ENCODE results near the gene PRDX6.
"Not testable (repeated sequence)": the region's sequence is repeated elsewhere in the genome, so short reads cannot be mapped to it uniquely, and the experiment has no call there.

Gene PRDX6, protein sequence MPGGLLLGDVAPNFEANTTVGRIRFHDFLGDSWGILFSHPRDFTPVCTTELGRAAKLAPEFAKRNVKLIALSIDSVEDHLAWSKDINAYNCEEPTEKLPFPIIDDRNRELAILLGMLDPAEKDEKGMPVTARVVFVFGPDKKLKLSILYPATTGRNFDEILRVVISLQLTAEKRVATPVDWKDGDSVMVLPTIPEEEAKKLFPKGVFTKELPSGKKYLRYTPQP

GRCh38 chr1:173477286-173478093, at the start of gene PRDX6:
PRDX6 (plus strand) TSS chr1:173477335; CDS start chr1:173477398, 63 bp downstream.
- DNase-seq (ENCODE audit: low spot score) = peak; percentile 50

- DNase-seq (ENCODE audit: low spot score) = peak; percentile 90
These were observed 47.4 kb upstream of the PRDX6 start for GRCh38 chr1:173429471-173430402.

GRCh38 chr1:173430677-173431303, 46.3 kb upstream of the PRDX6 start:
- DNase-seq (ENCODE audit: low spot score) = no peak

GRCh38 chr1:173431304-173432045, 45.7 kb upstream of the PRDX6 start:
- peak; percentile 89 for DNase-seq (ENCODE audit: low spot score)

GRCh38 chr1:173432331-173432730, 44.8 kb upstream of the PRDX6 start:
- DNase-seq (ENCODE audit: low spot score) = no peak

GRCh38 chr1:173433751-173434326, 43.3 kb upstream of the PRDX6 start:
- no peak for DNase-seq (ENCODE audit: low spot score)

DNA sequence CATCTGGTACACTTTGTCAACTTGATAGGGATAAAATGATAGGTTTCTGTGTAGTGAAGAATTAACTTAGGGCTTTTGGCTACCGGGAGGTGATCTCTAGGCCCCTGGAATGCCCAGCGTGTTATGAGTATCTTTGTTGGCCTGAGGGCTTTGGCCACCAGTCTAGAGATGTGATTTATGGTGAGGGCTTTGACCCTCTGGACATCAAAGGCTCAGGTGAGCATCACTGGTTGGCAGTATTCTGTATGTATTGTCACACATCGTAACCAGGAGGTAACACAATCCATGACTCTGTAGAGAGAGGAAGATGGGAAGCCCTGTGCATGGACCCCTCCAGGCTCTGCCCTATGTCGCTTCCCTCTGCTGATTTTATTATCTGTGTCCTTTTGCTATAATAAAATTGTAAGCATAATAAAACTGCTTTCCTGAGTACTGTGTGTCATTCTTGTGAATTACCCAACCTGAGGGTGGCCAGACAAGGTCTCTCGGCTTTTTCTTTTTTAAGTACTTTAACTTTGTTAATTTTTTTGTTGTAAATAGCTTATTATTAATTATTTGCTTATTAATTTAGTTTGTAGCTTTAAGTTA, 40.2 kb upstream of the PRDX6 start:
- DNase-seq (ENCODE audit: low spot score) = no peak

GRCh38 chr1:173438675-173439074, 38.5 kb upstream of the PRDX6 start:
- DNase-seq (ENCODE audit: low spot score) = no peak

- no peak for DNase-seq (ENCODE audit: low spot score)
These were observed 36.7 kb upstream of the PRDX6 start for GRCh38 chr1:173440430-173440829.

DNA sequence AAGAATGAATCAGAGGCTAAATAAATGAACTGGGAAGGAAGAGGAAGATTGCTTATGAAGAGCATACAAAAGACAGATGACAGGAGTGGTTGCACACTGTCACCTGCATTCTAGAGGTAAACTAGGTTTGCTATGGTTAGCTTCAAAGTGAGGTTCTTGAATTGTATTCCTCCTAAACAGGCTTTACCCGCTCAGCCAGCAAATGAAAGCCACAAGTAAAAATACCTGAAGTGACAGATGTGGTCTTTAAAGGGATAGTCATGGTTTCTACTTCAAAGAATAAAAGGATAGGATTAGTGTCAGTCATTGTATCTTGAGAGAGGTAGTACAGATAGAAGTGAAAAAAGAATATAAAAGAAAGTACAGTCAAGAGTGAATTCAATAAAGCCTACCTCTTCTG, 32.4 kb upstream of the PRDX6 start:
- DNase-seq (ENCODE audit: low spot score) = no peak

GRCh38 chr1:173445164-173445563, 32.0 kb upstream of the PRDX6 start:
- no peak for DNase-seq (ENCODE audit: low spot score)

- DNase-seq (ENCODE audit: low spot score) = no peak
These were observed 31.5 kb upstream of the PRDX6 start for GRCh38 chr1:173445656-173446055.

DNA sequence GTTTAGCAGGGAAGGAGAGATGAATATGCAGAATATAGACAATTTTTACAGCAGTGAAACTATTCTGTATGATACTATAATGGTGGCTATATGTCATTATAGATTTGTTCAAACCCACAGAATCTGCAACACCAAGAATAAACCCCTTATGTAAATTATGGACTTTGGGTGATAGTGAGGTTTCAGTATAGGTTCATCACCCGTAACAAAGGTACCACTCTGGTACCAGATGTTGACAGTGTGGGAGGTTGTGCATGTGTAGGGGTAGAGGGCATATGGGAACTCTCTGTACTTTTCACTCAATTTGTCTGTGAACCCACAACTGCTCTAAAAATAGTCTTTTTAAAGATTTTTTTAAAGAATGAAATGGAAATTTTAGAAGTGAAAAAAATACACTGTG, 29.9 kb upstream of the PRDX6 start:
- no peak for DNase-seq (ENCODE audit: low spot score)

GRCh38 chr1:173448945-173449344, 28.2 kb upstream of the PRDX6 start:
- DNase-seq (ENCODE audit: low spot score) = no peak

- no peak for DNase-seq (ENCODE audit: low spot score)
These were observed 25.2 kb upstream of the PRDX6 start for GRCh38 chr1:173451981-173452380.

GRCh38 chr1:173453982-173454381, 23.2 kb upstream of the PRDX6 start:
- DNase-seq (ENCODE audit: low spot score) = no peak

GRCh38 chr1:173454966-173455524, 22.1 kb upstream of the PRDX6 start:
- no peak for DNase-seq (ENCODE audit: low spot score)

GRCh38 chr1:173459885-173460284, 17.2 kb upstream of the PRDX6 start:
- no peak for DNase-seq (ENCODE audit: low spot score)

DNA sequence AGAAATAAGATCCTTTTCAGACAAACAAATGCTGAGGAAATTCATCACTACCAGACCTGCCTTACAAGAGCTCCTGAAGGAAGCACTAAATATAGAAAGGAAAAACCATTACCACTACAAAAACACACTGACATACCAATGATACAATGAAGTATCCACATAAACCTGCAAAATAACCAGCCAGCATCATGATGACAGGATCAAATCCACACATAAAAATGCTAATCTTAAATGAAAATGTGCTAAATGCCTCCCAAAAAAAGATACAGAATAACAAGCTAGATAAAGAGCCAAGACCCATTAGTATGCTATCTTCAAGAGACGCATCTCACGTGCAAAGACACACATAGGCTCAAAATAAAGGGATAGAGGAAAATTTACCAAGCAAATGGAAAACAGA, 14.5 kb upstream of the PRDX6 start:
- DNase-seq (ENCODE audit: low spot score) = not testable (repeated sequence)

DNA sequence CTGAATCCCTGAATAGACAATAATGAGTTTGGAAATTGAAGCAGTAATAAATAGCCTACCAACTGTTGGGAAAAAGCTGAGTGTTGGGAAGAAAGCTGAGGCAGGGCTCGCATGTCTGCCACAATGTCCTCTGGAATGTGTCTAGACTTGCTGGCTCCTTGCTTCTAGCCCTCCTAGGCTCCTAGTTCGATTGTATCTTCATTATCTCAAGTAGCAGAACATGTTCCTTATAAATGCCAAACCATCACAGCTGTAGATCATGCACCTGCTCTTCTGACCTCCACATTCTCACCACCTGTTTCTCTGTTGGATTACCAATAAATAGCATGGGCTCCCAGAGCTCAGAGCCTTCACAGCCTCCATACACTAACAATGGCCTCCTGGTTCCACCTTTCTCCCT, 12.9 kb upstream of the PRDX6 start:
- DNase-seq (ENCODE audit: low spot score) = not testable (repeated sequence)
